Measurements from ENCODE around the gene SEMA3F. TPM values are rescaled to one million over a fixed set of nuclear protein-coding genes. Genes with fewer than 3 reads are reported as not detected.

Gene SEMA3F
- polyA plus RNA-seq, 3 donors: 5.5 to 35.5 (median 23.8) TPM

GRCh38 chr3:50150863-50151686 lies 4.0 kb upstream of the SEMA3F start:
- 69 to 83% (median 80%) methylated on average over 16 to 18 of the region's 18 CpGs for WGBS, 3 donors
- H3K27ac ChIP-seq (ENCODE audit: low read depth, low read length): no peak overlapping the region

- WGBS, 3 donors: 72 to 93% (median 74%) methylated on average over 4 to 5 of the region's 5 CpGs
- no peak overlapping the region for H3K27ac ChIP-seq (ENCODE audit: low read depth, low read length)
These were observed 3.4 kb upstream of the SEMA3F start for GRCh38 chr3:50151728-50152127.

GRCh38 chr3:50153782-50154475 lies 1.2 kb upstream of the SEMA3F start:
- 55 to 59% (median 58%) methylated on average over 9 of the region's 9 CpGs for WGBS, 3 donors
- no peak overlapping the region for H3K27ac ChIP-seq (ENCODE audit: low read depth, low read length)

GRCh38 chr3:50154476-50154839 lies 666 bp upstream of the SEMA3F start:
- WGBS, 3 donors: 1 to 7% (median 4%) methylated on average over 31 to 34 of the region's 34 CpGs
- no peak overlapping the region for H3K27ac ChIP-seq (ENCODE audit: low read depth, low read length)

- no peak overlapping the region for H3K27ac ChIP-seq (ENCODE audit: low read depth, low read length)
- WGBS, 3 donors: 3% methylated on average over 36 to 37 of the region's 37 CpGs
These were observed 361 bp downstream of the SEMA3F start for GRCh38 chr3:50155491-50155878.

GRCh38 chr3:50155891-50156290 lies 767 bp downstream of the SEMA3F start:
- no peak overlapping the region for H3K27ac ChIP-seq (ENCODE audit: low read depth, low read length)
- 33 to 47% (median 34%) methylated on average over 13 of the region's 13 CpGs for WGBS, 3 donors

- 28 to 83% (median 31%) methylated on average over 20 of the region's 20 CpGs for WGBS, 3 donors
- H3K27ac ChIP-seq (ENCODE audit: low read depth, low read length): no peak overlapping the region
These were observed 1.7 kb downstream of the SEMA3F start for GRCh38 chr3:50156549-50157493.

GRCh38 chr3:50157827-50158529 lies 2.9 kb downstream of the SEMA3F start:
- no peak overlapping the region for H3K27ac ChIP-seq (ENCODE audit: low read depth, low read length)
- 63 to 73% (median 65%) methylated on average over 12 of the region's 12 CpGs for WGBS, 3 donors

GRCh38 chr3:50158530-50159146 lies 3.5 kb downstream of the SEMA3F start:
- 61 to 83% (median 68%) methylated on average over 10 of the region's 10 CpGs for WGBS, 3 donors

GRCh38 chr3:50160561-50160983 lies 5.4 kb downstream of the SEMA3F start:
- 48 to 60% (median 53%) methylated on average over 7 of the region's 7 CpGs for WGBS, 3 donors
- no peak overlapping the region for H3K27ac ChIP-seq (ENCODE audit: low read depth, low read length)

More at GRCh38 chr3:50158530-50159146, 3.5 kb downstream of the SEMA3F start:
- no peak overlapping the region for H3K27ac ChIP-seq (ENCODE audit: low read depth, low read length)

- no peak overlapping the region for H3K27ac ChIP-seq (ENCODE audit: low read depth, low read length)
- 60 to 74% (median 63%) methylated on average over 11 to 13 of the region's 13 CpGs for WGBS, 3 donors
These were observed 6.2 kb downstream of the SEMA3F start for GRCh38 chr3:50161320-50161719.

- WGBS, 3 donors: 63 to 82% (median 73%) methylated on average over 5 of the region's 5 CpGs
These were observed 7.1 kb downstream of the SEMA3F start for GRCh38 chr3:50162034-50162883.

GRCh38 chr3:50163572-50164455 lies 8.7 kb downstream of the SEMA3F start:
- H3K27ac ChIP-seq (ENCODE audit: low read depth, low read length): no peak overlapping the region
- WGBS, 3 donors: 41 to 58% (median 45%) methylated on average over 8 of the region's 8 CpGs

More at GRCh38 chr3:50162034-50162883, 7.1 kb downstream of the SEMA3F start:
- no peak overlapping the region for H3K27ac ChIP-seq (ENCODE audit: low read depth, low read length)

GRCh38 chr3:50164481-50164880 lies 9.4 kb downstream of the SEMA3F start:
- 46 to 63% (median 52%) methylated on average over 1 of the region's 1 CpG for WGBS, 3 donors
- H3K27ac ChIP-seq (ENCODE audit: low read depth, low read length): no peak overlapping the region

- no peak overlapping the region for H3K27ac ChIP-seq (ENCODE audit: low read depth, low read length)
- WGBS, 3 donors: 25 to 59% (median 35%) methylated on average over 7 of the region's 7 CpGs
These were observed 10.1 kb downstream of the SEMA3F start for GRCh38 chr3:50164984-50165909.
